Posterior vena cava (tissue), 2 donors: ENCODE data around the gene CCDC192. TPM values are rescaled to one million over a fixed set of nuclear protein-coding genes. Genes with fewer than 3 reads are reported as not detected.

ENCODE experiments used
- DNase-seq: peaks from one replicate; pipeline ENCODE4 v3.0.0-alpha.2; 2020; ENCODE audit warnings: low spot score
- intact Hi-C, 2 donors: fragments of 100-400 bp; cut with DNase I; formaldehyde crosslinking; loops; one replicate each; pipeline versions ENCODE4 v1.14.1 to v1.14.2; 2022 to 2023
- total RNA-seq, 2 donors: library from RNA; stranded (reverse); fragmentation: NEBNext Ultra II Directional; extraction: Animal tissue kit (Norgen Biotek cat#: 25700); gene quantifications; one replicate each; pipeline ENCODE4 v1.2.1, GENCODE V29; 2021
- donor health status: DM: yes; HTN: yes; CAD: no.
- donor health status: DM: yes; HTN: yes; CAD: no.

Gene CCDC192
- total RNA-seq, 2 donors from 2014 or later, result not detected

GRCh38 chr5:127863161-127863560 lies 160.0 kb downstream of the CCDC192 start:
- intact Hi-C loops, result no loop called here
- DNase-seq, result no peak

- no peak for DNase-seq
- intact Hi-C loops, result no loop called here
Measured at GRCh38 chr5:127863610-127864395, 160.6 kb downstream of the CCDC192 start.

GRCh38 chr5:127864511-127864910 lies 161.3 kb downstream of the CCDC192 start:
- DNase-seq, result no peak
- intact Hi-C loops, result no loop called here

GRCh38 chr5:127865273-127865672 lies 162.1 kb downstream of the CCDC192 start:
- intact Hi-C loops, result no loop called here
- no peak for DNase-seq

- DNase-seq, result no peak
- intact Hi-C loops, result no loop called here
Measured at GRCh38 chr5:127867022-127867783, 164.0 kb downstream of the CCDC192 start.

- peak; percentile 87 for DNase-seq
- intact Hi-C loops, result no loop called here
Measured at GRCh38 chr5:127870914-127871313, 167.7 kb downstream of the CCDC192 start.

- no peak for DNase-seq
- intact Hi-C loops, result no loop called here
Measured at GRCh38 chr5:127871503-127872153, 168.4 kb downstream of the CCDC192 start.

- no peak for DNase-seq
- intact Hi-C loops, result no loop called here
Measured at GRCh38 chr5:127872494-127872893, 169.3 kb downstream of the CCDC192 start.

- intact Hi-C loops, result no loop called here
- no peak for DNase-seq
Measured at GRCh38 chr5:127875235-127876021, 172.2 kb downstream of the CCDC192 start.

- DNase-seq, result no peak
- intact Hi-C loops, result no loop called here
Measured at GRCh38 chr5:127876384-127876783, 173.2 kb downstream of the CCDC192 start.

GRCh38 chr5:127878174-127878750 lies 175.1 kb downstream of the CCDC192 start:
- intact Hi-C loops, result no loop called here
- no peak for DNase-seq

- no peak for DNase-seq
- intact Hi-C loops, result no loop called here
Measured at GRCh38 chr5:127884416-127884815, 181.2 kb downstream of the CCDC192 start.

- intact Hi-C loops, result no loop called here
- DNase-seq, result no peak
Measured at GRCh38 chr5:127885176-127885575, 182.0 kb downstream of the CCDC192 start.

GRCh38 chr5:127886081-127886480 lies 182.9 kb downstream of the CCDC192 start:
- no peak for DNase-seq
- intact Hi-C loops, result no loop called here

GRCh38 chr5:127887282-127887681 lies 184.1 kb downstream of the CCDC192 start:
- intact Hi-C loops, result no loop called here
- DNase-seq, result no peak

- intact Hi-C loops, result loop anchor here in 1 of 2 donors (2.0 kb wide), 1 partner anchor 23 kb away; no protein-coding TSS in a partner anchor
- no peak for DNase-seq
Measured at GRCh38 chr5:127891942-127892341, 188.8 kb downstream of the CCDC192 start.

GRCh38 chr5:127892467-127893207 lies 189.4 kb downstream of the CCDC192 start:
- intact Hi-C loops, result loop anchor here in 1 of 2 donors (2.0 kb wide), 1 partner anchor 22 kb away; no protein-coding TSS in a partner anchor
- no peak for DNase-seq

GRCh38 chr5:127893232-127893631 lies 190.0 kb downstream of the CCDC192 start:
- intact Hi-C loops, result loop anchor here in 1 of 2 donors (2.0 kb wide), 1 partner anchor 22 kb away; no protein-coding TSS in a partner anchor
- DNase-seq, result no peak
